ENCODE measurements around the gene IPO11. TPM values are rescaled to one million over a fixed set of nuclear protein-coding genes. Genes with fewer than 3 reads are reported as not detected.
"Not testable (repeated sequence)": the region's sequence is repeated elsewhere in the genome, so short reads cannot be mapped to it uniquely, and the experiment has no call there.

The IPO11 gene
- total RNA-seq, 2 donors from 2014 or later: 17.5 to 39.8 TPM

DNA sequence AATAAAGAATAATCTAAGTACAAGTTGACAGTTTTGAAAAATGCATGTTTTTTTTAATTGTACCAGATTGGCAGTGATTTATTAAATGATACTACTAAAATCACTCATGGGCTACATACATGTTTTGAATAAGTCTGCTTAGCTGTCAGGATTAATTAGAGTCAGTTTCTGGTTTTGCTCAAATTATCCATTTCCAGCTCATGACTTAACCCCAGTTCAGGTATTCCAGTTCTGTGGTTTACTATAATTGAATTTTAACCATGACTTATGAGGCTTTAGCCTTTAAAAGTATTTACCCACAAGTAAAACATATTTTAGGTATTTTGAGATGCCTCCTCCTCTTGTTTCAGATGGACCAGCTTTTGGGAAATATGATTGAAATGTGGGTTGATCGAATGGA lies 148.2 kb downstream of the IPO11 start:
- no peaks in the 10 kb centered on the region for H3K36me3 ChIP-seq
- no peak overlapping the region for H3K27ac ChIP-seq
- no peak for DNase-seq
- no peaks in the 10 kb centered on the region for H3K9me3 ChIP-seq
- TF ChIP-seq, protein P1, sequence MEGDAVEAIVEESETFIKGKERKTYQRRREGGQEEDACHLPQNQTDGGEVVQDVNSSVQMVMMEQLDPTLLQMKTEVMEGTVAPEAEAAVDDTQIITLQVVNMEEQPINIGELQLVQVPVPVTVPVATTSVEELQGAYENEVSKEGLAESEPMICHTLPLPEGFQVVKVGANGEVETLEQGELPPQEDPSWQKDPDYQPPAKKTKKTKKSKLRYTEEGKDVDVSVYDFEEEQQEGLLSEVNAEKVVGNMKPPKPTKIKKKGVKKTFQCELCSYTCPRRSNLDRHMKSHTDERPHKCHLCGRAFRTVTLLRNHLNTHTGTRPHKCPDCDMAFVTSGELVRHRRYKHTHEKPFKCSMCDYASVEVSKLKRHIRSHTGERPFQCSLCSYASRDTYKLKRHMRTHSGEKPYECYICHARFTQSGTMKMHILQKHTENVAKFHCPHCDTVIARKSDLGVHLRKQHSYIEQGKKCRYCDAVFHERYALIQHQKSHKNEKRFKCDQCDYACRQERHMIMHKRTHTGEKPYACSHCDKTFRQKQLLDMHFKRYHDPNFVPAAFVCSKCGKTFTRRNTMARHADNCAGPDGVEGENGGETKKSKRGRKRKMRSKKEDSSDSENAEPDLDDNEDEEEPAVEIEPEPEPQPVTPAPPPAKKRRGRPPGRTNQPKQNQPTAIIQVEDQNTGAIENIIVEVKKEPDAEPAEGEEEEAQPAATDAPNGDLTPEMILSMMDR (IDR thresholded peaks at IDR 0.05): no peak
- H3K9ac ChIP-seq (ENCODE audit: low read depth in 2 of 2, low read length in 2 of 2): no peak overlapping the region
- no peaks in the 10 kb centered on the region for H3K27me3 ChIP-seq
- intact Hi-C loops (cut with DNase I): no loop called here
- no peak overlapping the region for H3K4me3 ChIP-seq
- no peaks in the 10 kb centered on the region for H3K4me1 ChIP-seq

DNA sequence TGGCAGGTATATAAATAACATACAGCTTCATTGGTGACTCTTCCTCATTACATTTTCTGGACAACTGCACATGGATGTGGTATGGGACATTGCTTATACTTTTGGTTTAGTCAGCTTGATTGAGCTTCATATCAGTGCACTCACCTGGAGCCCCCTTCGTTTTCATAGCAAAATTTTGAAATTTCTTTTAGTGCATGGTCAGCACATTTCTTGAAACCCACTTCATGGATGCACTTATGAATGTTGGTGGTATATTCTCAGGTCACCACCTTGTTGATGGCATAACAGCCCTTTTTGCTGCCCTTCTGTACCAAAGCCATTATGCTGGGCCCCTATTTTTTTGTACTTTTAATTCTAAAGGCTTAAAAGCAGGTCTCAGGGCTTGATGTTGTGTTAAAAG lies 149.3 kb downstream of the IPO11 start:
- TF ChIP-seq, protein P1 (IDR thresholded peaks at IDR 0.05): no peak
- H3K9me3 ChIP-seq: no peaks in the 10 kb centered on the region
- DNase-seq: no peak
- H3K36me3 ChIP-seq: no peaks in the 10 kb centered on the region
- no peaks in the 10 kb centered on the region for H3K4me1 ChIP-seq
- no peak overlapping the region for H3K9ac ChIP-seq (ENCODE audit: low read depth in 2 of 2, low read length in 2 of 2)
- no peak overlapping the region for H3K27ac ChIP-seq
- no peaks in the 10 kb centered on the region for H3K27me3 ChIP-seq
- no peak overlapping the region for H3K4me3 ChIP-seq
- intact Hi-C loops (cut with DNase I): no loop called here

DNA sequence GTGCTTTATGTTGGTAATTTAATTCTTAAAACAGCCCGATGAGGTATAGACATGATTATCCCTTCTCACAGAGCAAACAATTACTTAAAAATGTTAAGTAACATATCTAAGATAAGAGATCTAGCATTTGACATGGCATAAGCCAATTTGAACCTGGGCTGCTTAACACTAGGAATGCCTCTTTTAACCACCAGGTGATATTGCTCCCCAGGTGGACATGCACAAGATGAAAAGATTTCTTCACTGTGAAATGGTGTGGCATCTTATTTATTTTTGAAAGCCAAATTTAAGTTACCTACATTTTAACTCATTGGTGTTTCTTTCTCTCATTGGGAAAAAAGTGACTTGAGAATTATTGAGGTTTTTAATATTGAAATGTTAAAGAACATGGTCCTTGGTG lies 150.3 kb downstream of the IPO11 start:
- Histone ChIP-seq H3K4me1 (no peaks in the 10 kb centered on the region), H3K36me3 (no peaks in the 10 kb centered on the region), H3K27me3 (no peaks in the 10 kb centered on the region), H3K9ac (ENCODE audit: low read depth in 2 of 2, low read length in 2 of 2) (no peak overlapping the region), H3K4me3 (no peak overlapping the region), H3K9me3 (no peaks in the 10 kb centered on the region), H3K27ac (no peak overlapping the region)
- intact Hi-C loops (cut with DNase I): no loop called here
- TF ChIP-seq, protein P1 (IDR thresholded peaks at IDR 0.05): no peak
- no peak for DNase-seq

DNA sequence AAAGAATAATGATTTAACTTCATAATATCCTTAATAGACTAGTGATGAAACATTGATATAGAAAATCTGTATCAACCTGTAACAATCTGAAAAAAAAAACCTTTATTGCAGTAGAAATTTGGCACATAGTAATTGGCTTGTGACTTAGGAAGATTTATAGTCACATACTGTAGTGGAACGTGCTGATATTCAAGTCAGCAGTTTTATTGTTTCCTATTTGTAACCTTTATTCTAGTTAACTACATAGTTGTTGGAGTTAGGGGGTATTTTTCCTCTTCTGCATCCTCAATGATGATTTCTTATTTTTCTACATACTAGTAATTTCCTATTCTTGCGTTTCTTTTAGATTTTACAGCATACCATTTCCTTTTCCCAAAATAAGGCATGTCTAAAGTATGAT lies 151.5 kb downstream of the IPO11 start:
- H3K27ac ChIP-seq: no peak overlapping the region
- H3K36me3 ChIP-seq: no peaks in the 10 kb centered on the region
- no peak overlapping the region for H3K9ac ChIP-seq (ENCODE audit: low read depth in 2 of 2, low read length in 2 of 2)
- H3K27me3 ChIP-seq: no peaks in the 10 kb centered on the region
- no peaks in the 10 kb centered on the region for H3K4me1 ChIP-seq
- intact Hi-C loops (cut with DNase I): no loop called here
- H3K4me3 ChIP-seq: no peak overlapping the region
- DNase-seq: no peak
- TF ChIP-seq, protein P1 (IDR thresholded peaks at IDR 0.05): no peak
- H3K9me3 ChIP-seq: no peaks in the 10 kb centered on the region

DNA sequence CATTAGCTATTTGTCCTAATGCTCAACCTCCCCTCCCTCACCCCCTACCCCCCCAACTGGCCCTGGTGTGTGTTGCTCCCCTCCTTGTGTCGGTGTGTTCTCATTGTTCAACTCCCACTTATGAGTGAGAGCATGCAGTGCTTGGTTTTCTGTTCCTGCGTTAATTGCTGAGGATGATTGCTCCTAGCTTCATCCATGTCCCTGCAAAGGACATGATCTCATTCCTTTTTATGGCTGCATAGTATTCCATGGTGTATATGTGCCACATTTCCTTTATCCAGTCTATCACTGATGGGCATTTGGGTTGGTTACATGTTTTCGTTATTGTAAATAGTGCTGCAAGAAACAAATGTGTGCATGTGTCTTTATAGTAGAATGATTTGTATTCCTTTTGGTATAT lies 153.2 kb downstream of the IPO11 start:
- H3K9ac ChIP-seq (ENCODE audit: low read depth in 2 of 2, low read length in 2 of 2); H3K4me1 ChIP-seq; intact Hi-C loops (cut with DNase I); H3K4me3 ChIP-seq; H3K9me3 ChIP-seq; H3K36me3 ChIP-seq; H3K27ac ChIP-seq; DNase-seq; H3K27me3 ChIP-seq: not testable (repeated sequence)

DNA sequence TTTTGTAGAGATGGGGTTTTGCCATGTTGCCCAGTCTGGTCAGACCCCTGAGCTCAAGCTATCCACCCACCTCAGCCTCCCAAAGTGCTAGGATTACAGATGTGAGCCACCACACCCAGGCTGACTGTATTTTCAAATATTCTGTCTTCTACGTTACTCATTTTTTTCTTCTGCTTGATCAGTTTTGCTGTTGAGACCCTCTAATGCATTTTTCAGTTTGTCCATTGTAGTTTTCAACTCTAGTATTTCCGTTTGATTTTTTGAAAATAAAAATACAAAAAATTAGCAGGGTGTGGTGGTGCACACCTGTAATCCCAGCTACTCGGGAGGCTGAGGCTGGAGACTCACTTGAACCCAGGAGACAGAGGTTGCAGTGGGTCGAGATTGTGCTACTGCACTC lies 155.6 kb downstream of the IPO11 start:
- no peaks in the 10 kb centered on the region for H3K36me3 ChIP-seq
- intact Hi-C loops (cut with DNase I): no loop called here
- no peaks in the 10 kb centered on the region for H3K27me3 ChIP-seq
- H3K27ac ChIP-seq: no peak overlapping the region
- no peaks in the 10 kb centered on the region for H3K4me1 ChIP-seq
- TF ChIP-seq, protein P1 (IDR thresholded peaks at IDR 0.05): no peak
- no peak overlapping the region for H3K9ac ChIP-seq (ENCODE audit: low read depth in 2 of 2, low read length in 2 of 2)
- no peaks in the 10 kb centered on the region for H3K9me3 ChIP-seq
- H3K4me3 ChIP-seq: no peak overlapping the region
- DNase-seq: no peak
